Activated naive CD8-positive, alpha-beta T cell treated with anti-CD3 and anti-CD28 coated beads, Interleukin-2, amount 50 U/mL, for 24 hours (primary cell): ENCODE results near the gene COL6A3.

ENCODE experiments used
- ATAC-seq: fragments of 150-1000 bp; cut with Tn5 transposase; one replicate; pipeline ENCODE4 v1.10.0; 2021
- DNase-seq: peaks from one replicate; pipeline ENCODE4 v3.0.0; 2021
- H3K27ac Mint-ChIP-seq: one replicate; pipeline ENCODE4 v1.8.0; 2021; ENCODE audit warnings: mild to moderate bottlenecking, mixed read lengths
- H3K27me3 Mint-ChIP-seq: one replicate; pipeline ENCODE4 v1.8.0; 2021; ENCODE audit warnings: mixed read lengths
- H3K36me3 Mint-ChIP-seq: one replicate; pipeline ENCODE4 v1.8.0; 2021; ENCODE audit warnings: low read depth, mixed read lengths
- H3K4me1 Mint-ChIP-seq: one replicate; pipeline ENCODE4 v1.8.0; 2021; ENCODE audit warnings: mixed read lengths
- H3K4me3 Mint-ChIP-seq: one replicate; pipeline ENCODE4 v1.8.0; 2021; ENCODE audit warnings: mild to moderate bottlenecking, moderate library complexity, mixed read lengths
- H3K9me3 Mint-ChIP-seq: one replicate; pipeline ENCODE4 v1.8.0; 2021; ENCODE audit warnings: mixed read lengths

COL6A3 gene

GRCh38 chr2:237448171-237448570 is 34.2 kb upstream of the COL6A3 start:
- no peak for DNase-seq
- H3K4me1 Mint-ChIP-seq: peaks cover 19% of the 10 kb centered on the region

GRCh38 chr2:237447496-237447895 is 33.5 kb upstream of the COL6A3 start:
- peaks cover 26% of the 10 kb centered on the region for H3K4me1 Mint-ChIP-seq
- H3K36me3 Mint-ChIP-seq: no peaks in the 10 kb centered on the region
- H3K9me3 Mint-ChIP-seq: peaks cover 5% of the 10 kb centered on the region
- H3K27me3 Mint-ChIP-seq: no peaks in the 10 kb centered on the region
- H3K4me3 Mint-ChIP-seq: no peak overlapping the region
- H3K27ac Mint-ChIP-seq: no peak overlapping the region
- DNase-seq (no peak), ATAC-seq (no peak)

More at GRCh38 chr2:237448171-237448570, 34.2 kb upstream of the COL6A3 start:
- no peaks in the 10 kb centered on the region for H3K27me3 Mint-ChIP-seq
- no peaks in the 10 kb centered on the region for H3K36me3 Mint-ChIP-seq
- ATAC-seq: no peak
- H3K27ac Mint-ChIP-seq: no peak overlapping the region
- peaks cover 5% of the 10 kb centered on the region for H3K9me3 Mint-ChIP-seq
- no peak overlapping the region for H3K4me3 Mint-ChIP-seq

GRCh38 chr2:237446338-237446665 is 32.3 kb upstream of the COL6A3 start:
- ATAC-seq (no peak), DNase-seq (no peak)
- no peak overlapping the region for H3K27ac Mint-ChIP-seq
- H3K4me3 Mint-ChIP-seq: no peak overlapping the region
- no peaks in the 10 kb centered on the region for H3K27me3 Mint-ChIP-seq
- no peaks in the 10 kb centered on the region for H3K36me3 Mint-ChIP-seq
- H3K9me3 Mint-ChIP-seq: peaks cover 5% of the 10 kb centered on the region
- H3K4me1 Mint-ChIP-seq: peaks cover 38% of the 10 kb centered on the region

- DNase-seq: no peak
- H3K4me3 Mint-ChIP-seq: no peak overlapping the region
These were observed 31.8 kb upstream of the COL6A3 start for GRCh38 chr2:237445611-237446337.

GRCh38 chr2:237444071-237444470 is 30.1 kb upstream of the COL6A3 start:
- Mint-ChIP-seq H3K4me1 (peaks cover 55% of the 10 kb centered on the region), H3K27me3 (no peaks in the 10 kb centered on the region), H3K27ac (no peak overlapping the region), H3K9me3 (no peaks in the 10 kb centered on the region), H3K4me3 (no peak overlapping the region), H3K36me3 (peaks cover 3% of the 10 kb centered on the region)
- no peak for ATAC-seq
- no peak for DNase-seq

More at GRCh38 chr2:237445611-237446337, 31.8 kb upstream of the COL6A3 start:
- peaks cover 5% of the 10 kb centered on the region for H3K9me3 Mint-ChIP-seq
- H3K27me3 Mint-ChIP-seq: no peaks in the 10 kb centered on the region
- H3K4me1 Mint-ChIP-seq: peaks cover 43% of the 10 kb centered on the region
- H3K36me3 Mint-ChIP-seq: no peaks in the 10 kb centered on the region
- no peak for ATAC-seq
- H3K27ac Mint-ChIP-seq: no peak overlapping the region

GRCh38 chr2:237441605-237442274 is 27.8 kb upstream of the COL6A3 start:
- H3K4me1 Mint-ChIP-seq: peaks cover 77% of the 10 kb centered on the region
- ATAC-seq (peak; percentile 70), DNase-seq (no peak)
- H3K9me3 Mint-ChIP-seq: no peaks in the 10 kb centered on the region
- H3K4me3 Mint-ChIP-seq: peak overlapping the region; percentile 52
- H3K36me3 Mint-ChIP-seq: peaks cover 3% of the 10 kb centered on the region
- H3K27me3 Mint-ChIP-seq: no peaks in the 10 kb centered on the region
- H3K27ac Mint-ChIP-seq: peak overlapping the region; percentile 87

- peaks cover 3% of the 10 kb centered on the region for H3K36me3 Mint-ChIP-seq
- no peaks in the 10 kb centered on the region for H3K27me3 Mint-ChIP-seq
- peak overlapping the region; percentile 52 for H3K4me3 Mint-ChIP-seq
- peaks cover 86% of the 10 kb centered on the region for H3K4me1 Mint-ChIP-seq
- ATAC-seq (peak; percentile 85), DNase-seq (peak; percentile 50)
- H3K9me3 Mint-ChIP-seq: no peaks in the 10 kb centered on the region
- H3K27ac Mint-ChIP-seq: peak overlapping the region; percentile 87
These were observed 26.9 kb upstream of the COL6A3 start for GRCh38 chr2:237440819-237441281.

- no peak for DNase-seq
- Mint-ChIP-seq H3K27me3 (peaks cover 3% of the 10 kb centered on the region), H3K4me1 (peaks cover 97% of the 10 kb centered on the region), H3K9me3 (no peaks in the 10 kb centered on the region), H3K27ac (peak overlapping the region; percentile 10), H3K36me3 (peaks cover 6% of the 10 kb centered on the region), H3K4me3 (no peak overlapping the region)
- no peak for ATAC-seq
These were observed 24.3 kb upstream of the COL6A3 start for GRCh38 chr2:237438080-237438940.

GRCh38 chr2:237437566-237437965 is 23.6 kb upstream of the COL6A3 start:
- H3K9me3 Mint-ChIP-seq: no peaks in the 10 kb centered on the region
- no peak overlapping the region for H3K27ac Mint-ChIP-seq
- H3K4me3 Mint-ChIP-seq: no peak overlapping the region
- H3K27me3 Mint-ChIP-seq: peaks cover 3% of the 10 kb centered on the region
- DNase-seq: no peak
- peaks cover 6% of the 10 kb centered on the region for H3K36me3 Mint-ChIP-seq
- ATAC-seq: no peak
- H3K4me1 Mint-ChIP-seq: peaks cover 98% of the 10 kb centered on the region

GRCh38 chr2:237435844-237436587 is 22.1 kb upstream of the COL6A3 start:
- peaks cover 11% of the 10 kb centered on the region for H3K36me3 Mint-ChIP-seq
- peak overlapping the region; percentile 97 for H3K27ac Mint-ChIP-seq
- H3K27me3 Mint-ChIP-seq: peaks cover 3% of the 10 kb centered on the region
- peak overlapping the region; percentile 45 for H3K4me3 Mint-ChIP-seq
- peaks cover 98% of the 10 kb centered on the region for H3K4me1 Mint-ChIP-seq
- ATAC-seq (no peak), DNase-seq (no peak)
- no peaks in the 10 kb centered on the region for H3K9me3 Mint-ChIP-seq

GRCh38 chr2:237434866-237435311 is 20.9 kb upstream of the COL6A3 start:
- Mint-ChIP-seq H3K27ac (peak overlapping the region; percentile 97), H3K36me3 (peaks cover 14% of the 10 kb centered on the region), H3K4me1 (peaks cover 98% of the 10 kb centered on the region), H3K9me3 (peaks cover 5% of the 10 kb centered on the region), H3K27me3 (peaks cover 3% of the 10 kb centered on the region), H3K4me3 (peak overlapping the region; percentile 84)
- peak; percentile 82 for DNase-seq
- peak; percentile 38 for ATAC-seq

- H3K4me3 Mint-ChIP-seq: peak overlapping the region; percentile 84
- H3K9me3 Mint-ChIP-seq: peaks cover 5% of the 10 kb centered on the region
- peak overlapping the region; percentile 97 for H3K27ac Mint-ChIP-seq
- peaks cover 3% of the 10 kb centered on the region for H3K27me3 Mint-ChIP-seq
- peaks cover 13% of the 10 kb centered on the region for H3K36me3 Mint-ChIP-seq
- DNase-seq: no peak
- H3K4me1 Mint-ChIP-seq: peaks cover 98% of the 10 kb centered on the region
- no peak for ATAC-seq
These were observed 20.1 kb upstream of the COL6A3 start for GRCh38 chr2:237433920-237434676.

GRCh38 chr2:237432484-237433092 is 18.6 kb upstream of the COL6A3 start:
- ATAC-seq (peak; percentile 63), DNase-seq (peak; percentile 90)
- H3K4me1 Mint-ChIP-seq: peaks cover 100% of the 10 kb centered on the region
- peak overlapping the region; percentile 97 for H3K27ac Mint-ChIP-seq
- H3K36me3 Mint-ChIP-seq: peaks cover 15% of the 10 kb centered on the region
- peaks cover 3% of the 10 kb centered on the region for H3K27me3 Mint-ChIP-seq
- H3K4me3 Mint-ChIP-seq: peak overlapping the region; percentile 84
- peaks cover 5% of the 10 kb centered on the region for H3K9me3 Mint-ChIP-seq
